Skeletal muscle satellite cell (primary cell): Measurements from ENCODE around the gene ANKRD6. TPM values are rescaled to one million over a fixed set of nuclear protein-coding genes. Genes with fewer than 3 reads are reported as not detected.
"Not testable (repeated sequence)": the region's sequence is repeated elsewhere in the genome, so short reads cannot be mapped to it uniquely, and the experiment has no call there.

ENCODE experiments used
- H3K27me3 ChIP-seq: 2 replicates; pipeline ENCODE4 v1.7.0; 2013; ENCODE audit warnings: low read length; ENCODE audit not compliant: control insufficient read depth, insufficient read depth
- H3K36me3 ChIP-seq: 2 replicates; pipeline ENCODE4 v1.7.0; 2013; ENCODE audit warnings: mild to moderate bottlenecking, control low read depth, low read length; ENCODE audit not compliant: insufficient read depth
- H3K4me1 ChIP-seq: 2 replicates; pipeline ENCODE4 v1.7.0; 2013; ENCODE audit warnings: low read length; ENCODE audit not compliant: control insufficient read depth, insufficient read depth
- H3K4me2 ChIP-seq: 2 replicates; pipeline ENCODE4 v1.7.0; 2013; ENCODE audit warnings: mild to moderate bottlenecking, low read length
- H3K4me3 ChIP-seq: 2 replicates; pipeline ENCODE4 v1.7.0; 2013; ENCODE audit warnings: low read length
- H3K9ac ChIP-seq: 2 replicates; pipeline ENCODE4 v1.7.0; 2013; ENCODE audit warnings: mild to moderate bottlenecking, low read depth, low read length, moderate library complexity
- H3K9me3 ChIP-seq: replicated peaks from 2 replicates; pipeline ENCODE4 v1.7.0; 2013; ENCODE audit warnings: mild to moderate bottlenecking, control low read depth, low read length
- total RNA-seq: library from RNA; depleted of rRNA; stranded (reverse); fragments of >200 nt; gene quantifications from 2 replicates; pipeline ENCODE4 v1.2.3, GENCODE V29; 2012; rRNA removed

ANKRD6 gene
- 0.44 and 1.5 TPM in 2 replicates for total RNA-seq

DNA sequence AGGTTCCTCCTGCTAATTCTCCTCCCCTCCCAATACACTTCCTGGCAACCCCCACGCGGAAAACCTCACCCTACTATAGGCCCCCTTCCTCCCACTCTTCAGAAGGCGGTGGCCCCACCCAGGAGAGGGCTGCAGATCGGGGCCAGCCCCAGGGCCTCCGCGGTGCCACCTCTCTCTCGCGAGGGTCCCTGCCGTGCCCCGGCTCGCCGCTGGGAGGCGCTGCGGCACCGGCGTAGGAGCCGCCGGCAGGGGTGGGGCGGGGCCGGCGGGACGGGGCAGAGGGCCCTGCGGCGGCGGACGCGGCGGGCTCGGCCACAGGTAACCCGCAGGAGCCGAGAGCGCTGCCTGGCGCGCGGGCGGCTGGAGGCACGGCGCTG lies at the start of gene ANKRD6:
ANKRD6 (plus strand) TSS at position 278 of the 377 bp plus-strand sequence. CDS start 133,825 bp downstream, outside the sequence.
- no peaks in the 10 kb centered on the region for H3K36me3 ChIP-seq
- H3K27me3 ChIP-seq = peaks cover 43% of the 10 kb centered on the region
- H3K9me3 ChIP-seq = no peaks in the 10 kb centered on the region
- peaks cover 3% of the 10 kb centered on the region for H3K4me1 ChIP-seq
- H3K4me2 ChIP-seq = peak within 1 kb of the TSS; percentile 90
- H3K9ac ChIP-seq = peak within 1 kb of the TSS; percentile 49
- peak within 1 kb of the TSS; percentile 69 for H3K4me3 ChIP-seq

DNA sequence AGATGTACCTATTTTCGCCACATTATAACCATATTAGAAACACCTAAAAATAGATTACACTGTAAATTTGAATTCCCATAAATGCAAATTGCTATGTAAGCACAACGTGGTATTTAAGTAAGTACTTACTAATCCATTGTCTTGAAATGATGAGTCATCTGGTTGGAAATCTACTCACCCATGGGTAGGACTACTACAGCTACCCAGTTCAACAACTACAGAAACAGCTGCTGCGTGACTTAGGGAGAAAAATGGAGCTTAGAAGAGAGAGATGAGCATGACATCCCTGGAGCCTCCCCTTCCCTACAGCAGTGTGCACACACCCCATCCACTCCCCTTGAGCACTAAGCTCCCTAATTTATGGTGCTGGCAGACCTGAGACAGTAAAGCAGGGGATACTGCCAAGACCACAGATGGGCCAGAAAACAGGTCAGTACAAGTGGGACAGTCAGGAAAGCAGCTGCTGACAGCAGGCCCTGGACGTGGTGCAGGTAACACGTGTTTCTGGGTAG lies 47.7 kb upstream of the ANKRD6 start:
- Histone ChIP-seq H3K4me2 (no peak overlapping the region), H3K36me3 (no peaks in the 10 kb centered on the region), H3K9ac (no peak overlapping the region)

DNA sequence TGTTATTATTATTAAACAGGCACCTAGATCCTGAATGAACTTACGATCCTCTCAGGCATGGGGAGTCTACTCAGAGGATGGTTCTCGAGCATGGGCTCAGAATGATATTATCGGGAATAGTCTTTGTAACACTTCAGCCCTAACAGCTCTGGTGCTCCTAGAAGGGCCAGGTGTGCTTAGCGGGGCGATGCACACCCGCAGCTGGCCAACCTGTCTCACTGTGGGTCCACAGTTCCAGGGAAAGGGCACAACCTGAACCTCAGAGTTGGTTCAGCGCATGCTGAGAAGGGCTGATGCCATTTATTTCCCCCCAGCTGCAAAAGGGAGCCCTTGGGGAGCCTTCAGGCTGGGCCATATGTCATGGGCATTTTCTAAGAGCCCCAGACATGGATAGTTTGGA lies 47.1 kb upstream of the ANKRD6 start:
- Histone ChIP-seq H3K9ac (no peak overlapping the region), H3K4me3 (no peak overlapping the region), H3K9me3 (no peaks in the 10 kb centered on the region), H3K4me1 (no peaks in the 10 kb centered on the region), H3K36me3 (no peaks in the 10 kb centered on the region), H3K4me2 (no peak overlapping the region), H3K27me3 (peaks cover 10% of the 10 kb centered on the region)

More for the DNA sequence above, 47.7 kb upstream of the ANKRD6 start:
- H3K4me1 ChIP-seq = no peaks in the 10 kb centered on the region
- H3K4me3 ChIP-seq = no peak overlapping the region
- H3K9me3 ChIP-seq = no peaks in the 10 kb centered on the region
- H3K27me3 ChIP-seq = peaks cover 12% of the 10 kb centered on the region

DNA sequence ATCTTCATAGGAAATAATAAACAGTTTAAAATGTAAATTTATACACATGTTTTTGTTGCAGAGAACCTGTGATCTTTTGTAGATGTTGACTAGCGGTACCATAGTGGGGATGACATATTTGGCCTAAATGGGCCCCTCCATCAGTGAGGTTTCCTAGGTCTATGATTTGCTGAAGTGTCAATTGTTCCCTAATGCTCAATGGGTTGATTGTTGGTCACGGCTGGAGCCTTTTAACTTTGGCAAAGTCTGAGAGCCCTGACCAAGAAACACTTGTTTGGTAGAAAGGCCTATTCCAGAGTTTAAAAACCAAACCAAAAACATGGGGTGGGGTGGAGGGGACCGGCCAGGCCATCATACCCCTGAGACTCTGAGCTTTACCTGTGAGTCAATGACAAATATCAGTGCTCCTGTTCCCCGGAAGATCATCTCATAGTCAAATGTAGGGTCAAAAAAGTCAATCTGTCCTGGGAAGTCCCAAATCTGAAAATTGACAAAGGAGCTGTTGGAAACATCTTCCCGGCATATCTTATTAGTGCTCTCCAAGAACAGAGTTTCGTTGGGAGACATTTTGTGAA lies 45.9 kb upstream of the ANKRD6 start:
- peaks cover 4% of the 10 kb centered on the region for H3K27me3 ChIP-seq
- H3K9me3 ChIP-seq = no peaks in the 10 kb centered on the region
- H3K9ac ChIP-seq = no peak overlapping the region
- H3K4me2 ChIP-seq = no peak overlapping the region
- no peaks in the 10 kb centered on the region for H3K4me1 ChIP-seq
- H3K4me3 ChIP-seq = no peak overlapping the region
- H3K36me3 ChIP-seq = no peaks in the 10 kb centered on the region

DNA sequence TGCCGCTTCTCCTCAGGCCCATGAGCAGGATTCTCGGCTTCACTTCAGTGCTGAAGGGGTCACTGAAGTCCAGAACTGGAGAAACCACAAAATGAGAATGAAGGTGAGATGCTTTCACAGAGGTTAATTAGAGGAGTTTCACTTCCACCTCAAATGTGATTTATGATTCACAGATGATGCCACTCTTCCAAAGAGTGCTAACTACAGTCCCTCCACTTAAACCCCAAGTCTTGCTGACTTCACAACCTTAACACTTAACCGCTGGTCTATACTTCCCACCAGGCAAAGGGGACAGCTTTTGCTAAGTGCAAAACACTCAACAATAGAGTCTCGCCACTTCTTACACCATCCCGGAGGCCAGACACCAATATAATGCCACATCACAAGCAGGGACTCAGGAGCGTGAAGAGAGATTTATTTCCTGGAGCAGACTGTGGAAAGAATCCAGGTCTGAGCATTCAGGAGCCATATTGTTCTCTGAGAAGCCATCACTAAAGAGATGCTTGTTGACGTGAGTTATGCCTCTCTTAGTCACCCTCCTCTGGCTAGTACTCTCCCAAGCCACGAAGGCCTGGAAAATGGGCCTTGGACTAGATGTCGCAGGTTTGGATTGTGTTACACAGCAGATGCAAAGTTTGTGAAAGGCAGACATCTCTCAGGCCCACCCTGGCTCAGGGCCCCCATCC lies 45.3 kb upstream of the ANKRD6 start:
- H3K4me3 ChIP-seq = no peak overlapping the region
- peaks cover 4% of the 10 kb centered on the region for H3K27me3 ChIP-seq
- no peak overlapping the region for H3K4me2 ChIP-seq
- no peaks in the 10 kb centered on the region for H3K9me3 ChIP-seq
- H3K9ac ChIP-seq = no peak overlapping the region
- no peaks in the 10 kb centered on the region for H3K4me1 ChIP-seq
- H3K36me3 ChIP-seq = no peaks in the 10 kb centered on the region

DNA sequence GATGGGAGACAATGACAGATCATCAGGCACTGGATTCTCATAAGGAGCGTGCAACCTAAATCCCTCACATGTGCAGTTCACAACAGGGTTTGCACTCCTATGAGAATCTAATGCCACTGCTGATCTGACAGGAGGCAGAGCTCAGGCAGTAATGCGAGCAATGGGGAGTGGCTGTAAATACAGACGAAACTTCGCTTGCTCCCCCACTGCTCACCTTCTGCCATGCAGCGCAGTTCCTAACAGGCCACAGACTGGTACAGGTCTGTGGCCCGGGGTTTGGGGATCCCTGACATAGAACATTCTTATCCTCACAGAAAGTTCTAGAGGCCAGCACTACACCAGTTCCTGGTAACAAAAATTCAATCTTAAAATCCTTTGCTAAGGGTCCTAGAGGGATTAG lies 44.1 kb upstream of the ANKRD6 start:
- H3K9ac ChIP-seq = no peak overlapping the region
- H3K4me1 ChIP-seq = no peaks in the 10 kb centered on the region
- no peak overlapping the region for H3K4me3 ChIP-seq
- H3K9me3 ChIP-seq = no peaks in the 10 kb centered on the region
- no peaks in the 10 kb centered on the region for H3K36me3 ChIP-seq
- H3K27me3 ChIP-seq = peaks cover 16% of the 10 kb centered on the region
- H3K4me2 ChIP-seq = no peak overlapping the region

DNA sequence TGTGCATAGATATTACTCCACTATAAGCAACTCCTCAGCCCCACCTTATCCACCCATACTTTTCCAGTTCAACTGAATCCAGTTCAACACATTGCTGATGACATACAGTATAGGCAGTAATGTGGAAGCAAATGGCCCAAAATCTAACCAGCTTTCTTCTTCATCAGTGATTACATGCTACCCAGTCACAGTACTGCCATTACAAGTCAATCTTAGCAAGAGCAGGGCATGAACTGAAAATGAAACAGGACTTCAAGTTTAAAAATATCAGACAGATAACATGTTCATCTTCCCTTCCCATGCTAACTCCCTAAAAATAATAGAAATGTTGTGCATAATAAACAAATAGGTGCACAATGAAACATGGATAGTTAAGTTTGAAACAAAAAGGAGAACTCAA lies 40.1 kb upstream of the ANKRD6 start:
- Histone ChIP-seq H3K27me3 (peaks cover 12% of the 10 kb centered on the region), H3K4me1 (no peaks in the 10 kb centered on the region)

DNA sequence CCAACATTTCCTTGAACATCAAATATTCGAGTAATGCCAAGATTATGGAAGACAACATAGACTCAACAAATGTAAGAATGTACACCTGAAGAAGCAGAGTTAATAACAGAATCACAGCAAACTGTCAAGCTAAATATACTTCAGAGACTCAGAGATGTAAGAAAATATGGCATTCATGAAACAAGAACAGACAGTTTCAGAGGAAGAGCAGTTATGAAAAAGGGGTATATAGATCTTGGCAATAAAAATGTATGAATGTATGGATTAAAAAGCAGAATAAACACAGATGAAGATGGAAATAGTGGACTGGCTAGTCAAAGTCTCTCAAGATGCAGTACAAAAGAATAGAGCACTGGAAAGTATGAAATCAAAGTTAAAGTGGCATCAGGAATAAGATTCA lies 39.3 kb upstream of the ANKRD6 start:
- no peaks in the 10 kb centered on the region for H3K4me1 ChIP-seq
- H3K4me2 ChIP-seq = no peak overlapping the region
- no peaks in the 10 kb centered on the region for H3K36me3 ChIP-seq
- H3K27me3 ChIP-seq = peaks cover 12% of the 10 kb centered on the region
- H3K9ac ChIP-seq = no peak overlapping the region
- H3K4me3 ChIP-seq = no peak overlapping the region
- H3K9me3 ChIP-seq = no peaks in the 10 kb centered on the region

More for the DNA sequence above, 40.1 kb upstream of the ANKRD6 start:
- Histone ChIP-seq H3K4me3 (no peak overlapping the region), H3K9ac (no peak overlapping the region), H3K36me3 (no peaks in the 10 kb centered on the region), H3K9me3 (no peaks in the 10 kb centered on the region), H3K4me2 (no peak overlapping the region)

DNA sequence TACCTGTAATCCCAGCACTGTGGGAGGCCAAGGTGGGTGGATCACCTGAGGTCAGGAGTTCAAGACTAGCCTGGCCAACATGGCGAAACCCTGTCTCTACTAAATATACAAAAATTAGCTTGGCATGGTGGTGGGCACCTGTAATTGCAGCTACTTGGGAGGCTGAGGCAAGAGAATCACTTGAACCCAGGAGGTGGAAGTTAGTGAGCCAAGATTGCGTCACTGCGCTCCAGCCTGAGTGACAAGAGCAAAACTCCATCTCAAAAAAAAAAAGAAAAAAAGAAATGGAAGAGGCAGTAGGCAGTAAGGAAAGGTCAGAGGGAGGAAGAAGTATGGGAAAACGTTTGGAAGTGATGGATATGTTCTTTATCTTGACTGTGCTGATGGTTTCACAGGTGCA lies 35.1 kb upstream of the ANKRD6 start:
- H3K27me3 ChIP-seq = peaks cover 20% of the 10 kb centered on the region
- H3K4me1 ChIP-seq, H3K4me3 ChIP-seq, H3K4me2 ChIP-seq, H3K36me3 ChIP-seq, H3K9me3 ChIP-seq, H3K9ac ChIP-seq: not testable (repeated sequence)

DNA sequence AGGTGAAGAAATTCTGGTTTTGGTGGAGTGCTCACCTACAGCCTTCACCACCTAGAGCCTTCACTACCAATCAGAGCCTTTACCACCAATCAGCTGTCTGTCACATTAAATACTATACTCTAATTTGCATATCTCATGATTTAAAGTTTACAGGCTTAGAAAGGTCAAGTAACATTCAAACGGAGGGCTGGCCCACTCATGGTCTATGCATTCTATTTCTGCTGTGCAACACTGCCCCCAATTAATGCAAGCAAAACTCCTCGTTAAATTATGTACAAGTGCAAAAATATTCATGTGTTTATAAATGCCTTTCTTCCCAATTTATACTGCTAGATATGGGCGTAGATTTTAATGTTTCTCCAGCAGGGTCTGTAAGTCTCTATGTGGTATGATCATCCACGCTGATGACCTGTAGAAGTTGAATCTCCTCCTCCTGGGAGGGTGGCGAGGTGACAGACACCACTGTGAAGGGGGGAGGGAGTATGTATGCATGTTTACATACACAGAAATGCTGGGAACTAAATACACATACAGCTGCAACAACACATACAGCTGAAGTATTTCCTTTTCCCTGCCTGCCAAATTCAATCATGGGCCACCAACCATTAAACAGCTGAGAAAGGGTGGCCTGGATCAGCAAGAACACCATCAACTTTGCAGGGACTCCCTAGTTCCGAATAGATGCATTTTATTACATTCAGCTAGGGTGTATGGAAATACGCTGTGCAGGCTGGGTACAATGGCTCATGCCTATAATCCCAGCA lies 34.0 kb upstream of the ANKRD6 start:
- Histone ChIP-seq H3K9me3 (no peaks in the 10 kb centered on the region), H3K4me2 (no peak overlapping the region), H3K9ac (no peak overlapping the region), H3K4me1 (no peaks in the 10 kb centered on the region), H3K4me3 (no peak overlapping the region), H3K36me3 (no peaks in the 10 kb centered on the region), H3K27me3 (peaks cover 10% of the 10 kb centered on the region)

DNA sequence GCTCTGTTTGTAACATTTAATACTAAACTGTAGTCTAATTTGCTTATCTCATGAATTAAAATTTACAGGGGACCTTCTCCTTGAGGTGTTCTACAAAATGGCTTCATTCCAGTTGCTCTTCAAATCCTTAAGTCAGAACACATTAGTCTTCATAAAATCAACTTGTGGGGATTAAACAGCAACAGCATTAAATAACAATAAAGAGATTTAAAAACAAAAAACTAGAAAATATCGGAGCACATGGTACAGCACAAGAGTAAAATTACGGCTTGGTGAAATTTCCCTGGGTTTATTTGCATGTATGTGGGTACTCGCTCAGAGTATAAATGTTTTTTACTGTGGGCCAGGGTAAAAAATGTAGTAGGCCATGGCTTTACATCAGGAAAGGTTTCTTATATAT lies 32.9 kb upstream of the ANKRD6 start:
- no peaks in the 10 kb centered on the region for H3K9me3 ChIP-seq
- H3K27me3 ChIP-seq = peaks cover 16% of the 10 kb centered on the region
- no peak overlapping the region for H3K4me3 ChIP-seq
- H3K9ac ChIP-seq = no peak overlapping the region
- no peak overlapping the region for H3K4me2 ChIP-seq
- no peaks in the 10 kb centered on the region for H3K4me1 ChIP-seq
- H3K36me3 ChIP-seq = no peaks in the 10 kb centered on the region
